ENCODE measurements around the gene NT5E. TPM values are rescaled to one million over a fixed set of nuclear protein-coding genes. Genes with fewer than 3 reads are reported as not detected.

NT5E gene
- total RNA-seq, 4 donors from 2014 or later: 14.7 to 40.6 (median 22.7) TPM

GRCh38 chr6:85482905-85483700 is 33.2 kb downstream of the NT5E start:
- H3K27ac ChIP-seq: no peak overlapping the region
- DNase-seq: peak; percentile 61 to 93 (median 85)
- TF ChIP-seq POLR2A (IDR thresholded peaks at IDR 0.05) (no peak), CTCF (IDR thresholded peaks at IDR 0.05) (peak; percentile 95 to 99 (median 98))

DNA sequence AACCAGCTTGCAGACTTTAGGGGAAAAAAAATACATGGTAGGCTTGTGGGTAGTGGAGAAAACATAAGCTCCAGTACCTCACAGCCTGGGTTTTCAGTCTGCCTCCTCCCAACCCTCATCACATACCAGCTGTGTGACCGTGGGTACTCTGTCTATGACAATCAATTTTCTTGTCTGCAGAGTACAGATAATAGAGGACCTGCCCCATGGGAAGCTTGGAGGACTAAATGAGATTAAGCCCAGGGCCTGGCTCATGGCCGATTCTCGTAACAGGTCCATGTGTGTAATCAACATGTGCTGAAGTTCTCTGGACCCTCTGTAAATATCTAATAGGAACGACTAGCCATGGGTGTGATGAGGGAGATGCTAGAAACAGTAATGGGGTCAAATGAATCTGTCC is 34.0 kb downstream of the NT5E start:
- Histone ChIP-seq H3K27me3 (no peaks in the 10 kb centered on the region), H3K4me1 (peaks cover 0 to 6% (median 0%) of the 10 kb centered on the region in 4 donors), H3K9me3 (no peaks in the 10 kb centered on the region), H3K36me3 (no peaks in the 10 kb centered on the region), H3K27ac (no peak overlapping the region), H3K4me3 (no peak overlapping the region)
- no peak for TF ChIP-seq POLR2A (IDR thresholded peaks at IDR 0.05)
- no peak for TF ChIP-seq CTCF (IDR thresholded peaks at IDR 0.05)
- DNase-seq: no peak

More at GRCh38 chr6:85482905-85483700, 33.2 kb downstream of the NT5E start:
- Histone ChIP-seq H3K4me3 (no peak overlapping the region), H3K9me3 (no peaks in the 10 kb centered on the region), H3K4me1 (peaks cover 0 to 6% (median 0%) of the 10 kb centered on the region in 4 donors), H3K36me3 (no peaks in the 10 kb centered on the region), H3K27me3 (no peaks in the 10 kb centered on the region)

GRCh38 chr6:85484948-85485347 is 35.1 kb downstream of the NT5E start:
- no peaks in the 10 kb centered on the region for H3K36me3 ChIP-seq
- no peak for DNase-seq
- no peaks in the 10 kb centered on the region for H3K27me3 ChIP-seq
- no peaks in the 10 kb centered on the region for H3K9me3 ChIP-seq
- no peak for TF ChIP-seq POLR2A (IDR thresholded peaks at IDR 0.05)
- TF ChIP-seq CTCF (IDR thresholded peaks at IDR 0.05): no peak
- peaks cover 0 to 6% (median 0%) of the 10 kb centered on the region in 4 donors for H3K4me1 ChIP-seq
- H3K4me3 ChIP-seq: no peak overlapping the region
- no peak overlapping the region for H3K27ac ChIP-seq

DNA sequence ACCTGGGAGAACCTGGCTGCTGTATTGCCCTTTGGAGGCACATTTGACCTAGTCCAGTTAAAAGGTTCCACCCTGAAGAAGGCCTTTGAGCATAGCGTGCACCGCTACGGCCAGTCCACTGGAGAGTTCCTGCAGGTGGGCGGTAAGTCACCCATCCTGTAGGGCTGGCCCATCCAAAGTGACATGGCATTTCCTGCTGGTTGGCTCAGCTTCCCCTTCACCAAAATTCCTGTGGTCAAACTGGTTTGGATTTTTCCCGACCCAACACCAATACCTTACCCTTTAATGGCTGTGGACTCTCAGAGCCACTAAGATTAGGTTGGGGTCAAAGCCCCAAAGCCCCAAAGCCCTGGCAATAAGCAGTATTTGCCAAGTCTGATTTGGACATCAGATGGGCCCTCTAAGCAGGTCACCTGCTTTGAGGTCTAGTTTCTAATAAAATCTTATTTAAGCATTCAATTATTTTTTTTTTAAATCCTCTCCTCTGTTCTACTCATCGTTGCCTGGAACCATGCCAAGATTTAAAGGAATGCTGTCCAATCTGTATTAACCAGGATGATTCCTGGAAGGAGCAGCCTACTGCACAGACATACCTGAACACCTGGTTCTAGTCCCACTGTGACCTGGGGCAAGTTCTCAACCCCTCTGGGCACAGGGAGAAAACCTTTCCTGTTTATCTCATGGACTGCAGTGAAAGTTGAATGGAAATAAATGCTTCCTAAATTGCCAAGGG is 40.8 kb downstream of the NT5E start:
- Histone ChIP-seq H3K4me3 (no peak overlapping the region), H3K9me3 (no peaks in the 10 kb centered on the region), H3K27ac (no peak overlapping the region), H3K4me1 (no peaks in the 10 kb centered on the region), H3K36me3 (no peaks in the 10 kb centered on the region), H3K27me3 (no peaks in the 10 kb centered on the region)
- TF ChIP-seq CTCF (IDR thresholded peaks at IDR 0.05) (no peak), POLR2A (IDR thresholded peaks at IDR 0.05) (no peak)
- DNase-seq: no peak

DNA sequence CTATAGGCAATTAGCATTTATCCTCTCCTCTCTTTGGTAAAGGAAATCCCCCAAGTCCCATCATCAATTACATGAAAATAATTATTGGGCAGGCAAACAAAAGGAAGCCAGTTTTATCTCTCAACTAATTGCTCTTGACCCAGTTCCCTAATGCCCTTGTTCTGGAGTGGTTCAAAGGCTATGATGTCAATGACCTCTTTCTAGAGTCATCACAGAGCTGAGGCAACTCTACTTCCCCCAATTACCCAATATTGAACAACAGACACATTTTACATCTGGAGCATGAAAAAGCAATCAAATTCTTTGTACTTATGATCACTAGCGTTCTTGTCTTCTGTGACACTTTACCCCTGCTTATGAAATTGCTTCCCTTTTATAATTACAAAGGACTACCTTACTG is 43.5 kb downstream of the NT5E start:
- DNase-seq: no peak

More for the DNA sequence above, 43.5 kb downstream of the NT5E start:
- Histone ChIP-seq H3K36me3 (no peaks in the 10 kb centered on the region), H3K9me3 (no peaks in the 10 kb centered on the region), H3K27me3 (no peaks in the 10 kb centered on the region), H3K4me1 (no peaks in the 10 kb centered on the region), H3K27ac (no peak overlapping the region), H3K4me3 (no peak overlapping the region)
- no peak for TF ChIP-seq CTCF (IDR thresholded peaks at IDR 0.05)
- no peak for TF ChIP-seq POLR2A (IDR thresholded peaks at IDR 0.05)
